MG63 (cell line): ENCODE measurements around the gene FCAMR. TPM values are rescaled to one million over a fixed set of nuclear protein-coding genes. Genes with fewer than 3 reads are reported as not detected.

Source experiments
- DNase-seq: peaks from one replicate; pipeline ENCODE4 v3.0.0-alpha.2; 2020
- H3K27me3 ChIP-seq: fragments of 250-450 bp; sonication (Bioruptor Pico); 2 replicates; pipeline ENCODE4 v1.5.1; 2020; ENCODE audit warnings: mild to moderate bottlenecking, moderate library complexity
- H3K36me3 ChIP-seq: fragments of 250-450 bp; sonication (Bioruptor Pico); 2 replicates; pipeline ENCODE4 v1.5.1; 2020; ENCODE audit warnings: mild to moderate bottlenecking, moderate library complexity
- H3K4me3 ChIP-seq: fragments of 250-450 bp; sonication (Bioruptor Pico); 2 replicates; pipeline ENCODE4 v1.5.1; 2020; ENCODE audit warnings: mild to moderate bottlenecking, moderate library complexity
- H3K9me3 ChIP-seq: fragments of 250-450 bp; sonication (Bioruptor Pico); 2 replicates; pipeline ENCODE4 v1.5.1; 2020; ENCODE audit warnings: mild to moderate bottlenecking, moderate library complexity
- total RNA-seq: library from RNA; depleted of rRNA; stranded (reverse); fragments of >200 nt; shearing (Covaris generic); gene quantifications from 2 replicates; pipeline ENCODE4 v1.2.3, GENCODE V29; 2014; ENCODE audit warnings: low replicate concordance

The FCAMR gene
- total RNA-seq, 1 experiment from 2014 or later: not detected

GRCh38 chr1:207004931-207005830 lies 34.9 kb upstream of the FCAMR start:
- Histone ChIP-seq H3K9me3 (peaks cover 5% of the 10 kb centered on the region), H3K27me3 (no peaks in the 10 kb centered on the region), H3K36me3 (no peaks in the 10 kb centered on the region), H3K4me3 (no peak overlapping the region)
- DNase-seq: peak; percentile 87

- Histone ChIP-seq H3K27me3 (no peaks in the 10 kb centered on the region), H3K4me3 (no peak overlapping the region), H3K9me3 (peaks cover 2% of the 10 kb centered on the region), H3K36me3 (no peaks in the 10 kb centered on the region)
- no peak for DNase-seq
These were observed 33.0 kb upstream of the FCAMR start for GRCh38 chr1:207003210-207003609.

GRCh38 chr1:207002724-207003146 lies 32.5 kb upstream of the FCAMR start:
- no peaks in the 10 kb centered on the region for H3K36me3 ChIP-seq
- peak; percentile 63 for DNase-seq
- H3K4me3 ChIP-seq: no peak overlapping the region
- no peaks in the 10 kb centered on the region for H3K27me3 ChIP-seq
- no peaks in the 10 kb centered on the region for H3K9me3 ChIP-seq

GRCh38 chr1:207001492-207002245 lies 31.4 kb upstream of the FCAMR start:
- H3K36me3 ChIP-seq: no peaks in the 10 kb centered on the region
- H3K27me3 ChIP-seq: no peaks in the 10 kb centered on the region
- H3K9me3 ChIP-seq: no peaks in the 10 kb centered on the region
- H3K4me3 ChIP-seq: no peak overlapping the region
- DNase-seq: no peak

- Histone ChIP-seq H3K36me3 (no peaks in the 10 kb centered on the region), H3K9me3 (no peaks in the 10 kb centered on the region), H3K4me3 (no peak overlapping the region), H3K27me3 (no peaks in the 10 kb centered on the region)
- no peak for DNase-seq
These were observed 30.5 kb upstream of the FCAMR start for GRCh38 chr1:207000651-207001291.

- no peak overlapping the region for H3K4me3 ChIP-seq
- no peaks in the 10 kb centered on the region for H3K36me3 ChIP-seq
- H3K9me3 ChIP-seq: no peaks in the 10 kb centered on the region
- no peaks in the 10 kb centered on the region for H3K27me3 ChIP-seq
- no peak for DNase-seq
These were observed 28.6 kb upstream of the FCAMR start for GRCh38 chr1:206998816-206999215.

GRCh38 chr1:206992790-206993189 lies 22.5 kb upstream of the FCAMR start:
- Histone ChIP-seq H3K4me3 (no peak overlapping the region), H3K9me3 (no peaks in the 10 kb centered on the region), H3K27me3 (no peaks in the 10 kb centered on the region), H3K36me3 (no peaks in the 10 kb centered on the region)
- no peak for DNase-seq

GRCh38 chr1:206987873-206988272 lies 17.6 kb upstream of the FCAMR start:
- H3K4me3 ChIP-seq: no peak overlapping the region
- H3K9me3 ChIP-seq: no peaks in the 10 kb centered on the region
- no peaks in the 10 kb centered on the region for H3K36me3 ChIP-seq
- no peaks in the 10 kb centered on the region for H3K27me3 ChIP-seq
- no peak for DNase-seq

GRCh38 chr1:206986885-206987284 lies 16.6 kb upstream of the FCAMR start:
- Histone ChIP-seq H3K36me3 (no peaks in the 10 kb centered on the region), H3K9me3 (no peaks in the 10 kb centered on the region), H3K27me3 (no peaks in the 10 kb centered on the region), H3K4me3 (no peak overlapping the region)
- no peak for DNase-seq

GRCh38 chr1:206986402-206986801 lies 16.1 kb upstream of the FCAMR start:
- Histone ChIP-seq H3K9me3 (no peaks in the 10 kb centered on the region), H3K27me3 (no peaks in the 10 kb centered on the region), H3K36me3 (no peaks in the 10 kb centered on the region), H3K4me3 (no peak overlapping the region)
- DNase-seq: no peak

- no peaks in the 10 kb centered on the region for H3K27me3 ChIP-seq
These were observed 15.0 kb upstream of the FCAMR start for GRCh38 chr1:206985162-206985749.

GRCh38 chr1:206982216-206982615 lies 12.0 kb upstream of the FCAMR start:
- H3K9me3 ChIP-seq: no peaks in the 10 kb centered on the region
- H3K4me3 ChIP-seq: no peak overlapping the region
- H3K36me3 ChIP-seq: no peaks in the 10 kb centered on the region
- peak; percentile 32 for DNase-seq
- no peaks in the 10 kb centered on the region for H3K27me3 ChIP-seq

More at GRCh38 chr1:206985162-206985749, 15.0 kb upstream of the FCAMR start:
- no peaks in the 10 kb centered on the region for H3K36me3 ChIP-seq
- H3K9me3 ChIP-seq: no peaks in the 10 kb centered on the region
- H3K4me3 ChIP-seq: no peak overlapping the region
- no peak for DNase-seq

GRCh38 chr1:206979379-206980043 lies 9.3 kb upstream of the FCAMR start:
- DNase-seq: no peak
- Histone ChIP-seq H3K9me3 (no peaks in the 10 kb centered on the region), H3K4me3 (no peak overlapping the region), H3K27me3 (no peaks in the 10 kb centered on the region), H3K36me3 (no peaks in the 10 kb centered on the region)

- Histone ChIP-seq H3K27me3 (no peaks in the 10 kb centered on the region), H3K4me3 (no peak overlapping the region), H3K9me3 (no peaks in the 10 kb centered on the region), H3K36me3 (no peaks in the 10 kb centered on the region)
- DNase-seq: no peak
These were observed 8.0 kb upstream of the FCAMR start for GRCh38 chr1:206978259-206978658.

GRCh38 chr1:206975306-206975705 lies 5.0 kb upstream of the FCAMR start:
- Histone ChIP-seq H3K9me3 (no peaks in the 10 kb centered on the region), H3K27me3 (peaks cover 6% of the 10 kb centered on the region; the same call in 1 of the 2 replicates), H3K4me3 (no peak overlapping the region), H3K36me3 (no peaks in the 10 kb centered on the region)
- DNase-seq: no peak

GRCh38 chr1:206974140-206974539 lies 3.9 kb upstream of the FCAMR start:
- peaks cover 6% of the 10 kb centered on the region; the same call in 1 of the 2 replicates for H3K27me3 ChIP-seq
- no peaks in the 10 kb centered on the region for H3K36me3 ChIP-seq
- no peaks in the 10 kb centered on the region for H3K9me3 ChIP-seq
- DNase-seq: no peak
- no peak overlapping the region for H3K4me3 ChIP-seq
